Right renal pelvis (tissue), 4 donors: ENCODE data around the gene TRABD2B. TPM values are rescaled to one million over a fixed set of nuclear protein-coding genes. Genes with fewer than 3 reads are reported as not detected.
"Not testable (repeated sequence)": the region's sequence is repeated elsewhere in the genome, so short reads cannot be mapped to it uniquely, and the experiment has no call there.

Experiments
- DNase-seq, 4 donors: peaks; one replicate each; pipeline ENCODE4 v3.0.0-alpha.2; 2013; ENCODE audit warnings: low read depth in 4 of 4, low spot score in 3 of 4, missing footprints in 1 of 4
- polyA plus RNA-seq, 4 donors: library from polyadenylated mRNA; unstranded; fragments of 120-200 nt; gene quantifications; one replicate each; pipeline ENCODE4 v1.2.1, GENCODE V29; 2013; ENCODE audit not compliant: insufficient read length in 4 of 4

The TRABD2B gene
- polyA plus RNA-seq, 4 donors = 15.3 to 25.8 (median 22.0) TPM

- DNase-seq = no peak
These were observed 26.3 kb downstream of the TRABD2B start for GRCh38 chr1:47970882-47971281.

- no peak for DNase-seq
These were observed 27.7 kb downstream of the TRABD2B start for GRCh38 chr1:47969478-47969877.

- no peak for DNase-seq
These were observed 28.7 kb downstream of the TRABD2B start for GRCh38 chr1:47968556-47968888.

GRCh38 chr1:47967864-47968555 lies 29.2 kb downstream of the TRABD2B start:
- DNase-seq = no peak

GRCh38 chr1:47965816-47966215 lies 31.4 kb downstream of the TRABD2B start:
- no peak for DNase-seq

- DNase-seq = no peak
These were observed 32.5 kb downstream of the TRABD2B start for GRCh38 chr1:47964636-47965035.

- DNase-seq = peak in 1 of 4 donors; percentile 44
These were observed 33.4 kb downstream of the TRABD2B start for GRCh38 chr1:47963568-47964358.

GRCh38 chr1:47962750-47963492 lies 34.3 kb downstream of the TRABD2B start:
- DNase-seq = no peak

- not testable (repeated sequence) for DNase-seq
These were observed 35.4 kb downstream of the TRABD2B start for GRCh38 chr1:47961835-47962234.

GRCh38 chr1:47956491-47956890 lies 40.7 kb downstream of the TRABD2B start:
- DNase-seq = not testable (repeated sequence)

GRCh38 chr1:47953661-47954060 lies 43.5 kb downstream of the TRABD2B start:
- DNase-seq = no peak

- no peak for DNase-seq
These were observed 45.5 kb downstream of the TRABD2B start for GRCh38 chr1:47951545-47952235.

GRCh38 chr1:47951026-47951425 lies 46.2 kb downstream of the TRABD2B start:
- no peak for DNase-seq

GRCh38 chr1:47950471-47950870 lies 46.7 kb downstream of the TRABD2B start:
- DNase-seq = no peak

GRCh38 chr1:47948126-47948525 lies 49.1 kb downstream of the TRABD2B start:
- no peak for DNase-seq

GRCh38 chr1:47947531-47947930 lies 49.7 kb downstream of the TRABD2B start:
- no peak for DNase-seq

GRCh38 chr1:47944561-47944960 lies 52.6 kb downstream of the TRABD2B start:
- DNase-seq = no peak

- no peak for DNase-seq
These were observed 55.0 kb downstream of the TRABD2B start for GRCh38 chr1:47942240-47942629.

GRCh38 chr1:47941609-47942239 lies 55.5 kb downstream of the TRABD2B start:
- DNase-seq = no peak

- DNase-seq = no peak
These were observed 56.4 kb downstream of the TRABD2B start for GRCh38 chr1:47940779-47941178.
